Measurements from ENCODE around the gene CAST. TPM values are rescaled to one million over a fixed set of nuclear protein-coding genes. Genes with fewer than 3 reads are reported as not detected.

Gene CAST
- total RNA-seq, 4 donors from 2014 or later = 324 to 489 (median 375) TPM

DNA sequence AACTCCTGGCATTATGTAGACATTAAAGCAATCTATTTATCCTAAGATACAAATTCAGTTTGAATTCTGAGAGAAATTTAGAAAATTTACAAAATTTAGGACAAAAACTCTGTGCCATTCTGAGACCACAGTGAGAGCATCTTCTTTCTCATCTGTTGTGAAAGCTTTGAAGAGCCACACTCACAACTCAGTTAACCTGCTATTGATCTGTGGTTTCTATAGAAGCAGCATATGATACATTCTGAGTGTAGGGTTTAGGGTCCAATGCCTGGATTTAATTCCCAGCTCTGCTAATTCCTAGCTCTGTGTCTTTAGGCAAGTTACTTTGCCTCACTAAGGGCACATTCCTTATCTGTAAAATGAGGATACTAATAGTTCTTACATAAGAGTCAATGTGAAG is 21.6 kb downstream of the CAST start:
- no peak for TF ChIP-seq POLR2A (IDR thresholded peaks at IDR 0.05)
- TF ChIP-seq, protein P1, sequence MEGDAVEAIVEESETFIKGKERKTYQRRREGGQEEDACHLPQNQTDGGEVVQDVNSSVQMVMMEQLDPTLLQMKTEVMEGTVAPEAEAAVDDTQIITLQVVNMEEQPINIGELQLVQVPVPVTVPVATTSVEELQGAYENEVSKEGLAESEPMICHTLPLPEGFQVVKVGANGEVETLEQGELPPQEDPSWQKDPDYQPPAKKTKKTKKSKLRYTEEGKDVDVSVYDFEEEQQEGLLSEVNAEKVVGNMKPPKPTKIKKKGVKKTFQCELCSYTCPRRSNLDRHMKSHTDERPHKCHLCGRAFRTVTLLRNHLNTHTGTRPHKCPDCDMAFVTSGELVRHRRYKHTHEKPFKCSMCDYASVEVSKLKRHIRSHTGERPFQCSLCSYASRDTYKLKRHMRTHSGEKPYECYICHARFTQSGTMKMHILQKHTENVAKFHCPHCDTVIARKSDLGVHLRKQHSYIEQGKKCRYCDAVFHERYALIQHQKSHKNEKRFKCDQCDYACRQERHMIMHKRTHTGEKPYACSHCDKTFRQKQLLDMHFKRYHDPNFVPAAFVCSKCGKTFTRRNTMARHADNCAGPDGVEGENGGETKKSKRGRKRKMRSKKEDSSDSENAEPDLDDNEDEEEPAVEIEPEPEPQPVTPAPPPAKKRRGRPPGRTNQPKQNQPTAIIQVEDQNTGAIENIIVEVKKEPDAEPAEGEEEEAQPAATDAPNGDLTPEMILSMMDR (IDR thresholded peaks at IDR 0.05) = no peak
- intact Hi-C loops (cut with DNase I) = loop anchor here (5.0 kb wide), 1 partner anchor 67 kb away; no protein-coding TSS in a partner anchor
- Histone ChIP-seq H3K36me3 (peaks cover 0 to 47% (median 0%) of the 10 kb centered on the region in 3 donors), H3K4me1 (peaks cover 0 to 41% (median 14%) of the 10 kb centered on the region in 3 donors), H3K4me3 (no peak overlapping the region), H3K27me3 (no peaks in the 10 kb centered on the region), H3K9me3 (no peaks in the 10 kb centered on the region), H3K27ac (no peak overlapping the region)
- DNase-seq = no peak

DNA sequence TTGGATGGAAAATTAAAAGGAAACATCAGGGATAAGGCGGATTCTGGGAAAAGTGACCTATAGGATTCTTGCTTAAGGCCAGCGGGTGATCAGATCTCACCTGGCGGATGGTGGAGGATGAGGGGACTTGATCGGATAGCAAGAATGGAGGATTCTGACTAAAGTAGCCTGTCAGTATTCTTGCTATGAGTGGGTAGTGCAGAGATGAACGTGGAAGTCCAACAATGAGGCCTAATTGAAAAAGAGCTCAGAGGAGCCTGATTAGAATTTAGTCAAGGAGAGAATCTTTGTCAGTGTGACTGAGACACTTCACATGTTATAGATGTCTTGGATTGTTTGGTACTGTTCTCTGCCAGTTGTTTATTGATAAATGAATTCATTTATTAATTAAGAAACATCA is 24.9 kb downstream of the CAST start:
- 94% methylated on average over 5 of the region's 5 CpGs for WGBS, 2 donors
- TF ChIP-seq, protein P1 (IDR thresholded peaks at IDR 0.05) = no peak
- TF ChIP-seq POLR2A (IDR thresholded peaks at IDR 0.05) = no peak
- H3K27me3 ChIP-seq = no peaks in the 10 kb centered on the region
- intact Hi-C loops (cut with DNase I) = no loop called here
- no peak overlapping the region for H3K27ac ChIP-seq
- no peak overlapping the region for H3K4me3 ChIP-seq
- H3K9me3 ChIP-seq = no peaks in the 10 kb centered on the region
- peaks cover 0 to 51% (median 0%) of the 10 kb centered on the region in 3 donors for H3K36me3 ChIP-seq
- peaks cover 0 to 29% (median 6%) of the 10 kb centered on the region in 3 donors for H3K4me1 ChIP-seq
- DNase-seq = no peak

DNA sequence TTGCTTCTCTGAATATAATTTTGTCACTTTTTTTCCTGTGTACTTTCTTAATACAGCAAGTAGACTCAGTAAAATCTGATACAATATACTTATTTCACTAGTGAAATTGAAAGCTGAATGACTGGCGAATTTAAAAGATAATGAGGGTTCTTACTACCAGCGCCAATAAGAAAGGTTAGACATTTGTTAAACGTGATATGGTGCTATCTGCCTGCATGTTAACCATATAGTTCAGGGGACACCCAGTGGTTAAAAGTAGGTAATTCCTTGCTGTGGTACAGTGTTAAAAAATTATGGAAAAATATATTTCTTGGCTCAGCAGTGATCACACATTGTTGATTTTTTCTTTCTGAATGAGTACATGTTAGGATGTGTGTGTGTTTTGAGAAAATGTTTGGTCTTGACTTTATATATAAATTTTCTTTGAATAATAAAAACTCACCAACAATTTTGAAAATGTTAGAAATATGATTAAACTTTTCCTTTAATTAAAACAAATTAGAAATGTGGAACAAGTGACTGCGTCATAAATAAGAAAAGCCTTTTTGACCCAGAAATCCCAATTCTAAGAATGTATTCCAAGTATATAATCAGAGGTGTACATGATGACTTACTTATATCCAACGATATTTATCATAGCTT is 25.8 kb downstream of the CAST start:
- no peaks in the 10 kb centered on the region for H3K27me3 ChIP-seq
- peak overlapping the region in 1 of 4 donors; percentile 36 for H3K27ac ChIP-seq
- no peak for TF ChIP-seq POLR2A (IDR thresholded peaks at IDR 0.05)
- TF ChIP-seq, protein P1 (IDR thresholded peaks at IDR 0.05) = peak; percentile 44 to 81 (median 56)
- DNase-seq = no peak
- H3K9me3 ChIP-seq = no peaks in the 10 kb centered on the region
- no peak overlapping the region for H3K4me3 ChIP-seq
- peaks cover 0 to 29% (median 6%) of the 10 kb centered on the region in 3 donors for H3K4me1 ChIP-seq
- intact Hi-C loops (cut with DNase I) = no loop called here
- WGBS, 2 donors = 42 to 46% methylated on average over 5 of the region's 5 CpGs
- peaks cover 0 to 52% (median 0%) of the 10 kb centered on the region in 3 donors for H3K36me3 ChIP-seq

DNA sequence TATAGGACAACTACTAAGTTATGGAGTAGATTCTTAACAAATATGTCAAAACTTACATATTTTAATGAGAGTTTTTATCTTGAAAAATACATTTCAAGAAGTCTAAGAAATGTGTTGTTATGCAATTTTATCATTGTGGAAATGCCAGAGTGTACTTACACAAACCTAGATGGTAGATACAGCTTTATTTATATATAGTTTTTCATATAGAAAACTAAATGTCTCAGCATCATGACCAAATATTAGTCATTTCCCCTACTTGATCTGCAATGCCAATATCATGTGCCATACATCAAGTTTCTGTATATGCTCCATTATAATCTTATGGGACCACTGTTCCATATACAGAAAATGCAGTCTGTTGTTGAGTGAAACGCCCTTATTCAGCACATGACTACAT is 28.7 kb downstream of the CAST start:
- no peak for TF ChIP-seq POLR2A (IDR thresholded peaks at IDR 0.05)
- TF ChIP-seq, protein P1 (IDR thresholded peaks at IDR 0.05) = no peak

DNA sequence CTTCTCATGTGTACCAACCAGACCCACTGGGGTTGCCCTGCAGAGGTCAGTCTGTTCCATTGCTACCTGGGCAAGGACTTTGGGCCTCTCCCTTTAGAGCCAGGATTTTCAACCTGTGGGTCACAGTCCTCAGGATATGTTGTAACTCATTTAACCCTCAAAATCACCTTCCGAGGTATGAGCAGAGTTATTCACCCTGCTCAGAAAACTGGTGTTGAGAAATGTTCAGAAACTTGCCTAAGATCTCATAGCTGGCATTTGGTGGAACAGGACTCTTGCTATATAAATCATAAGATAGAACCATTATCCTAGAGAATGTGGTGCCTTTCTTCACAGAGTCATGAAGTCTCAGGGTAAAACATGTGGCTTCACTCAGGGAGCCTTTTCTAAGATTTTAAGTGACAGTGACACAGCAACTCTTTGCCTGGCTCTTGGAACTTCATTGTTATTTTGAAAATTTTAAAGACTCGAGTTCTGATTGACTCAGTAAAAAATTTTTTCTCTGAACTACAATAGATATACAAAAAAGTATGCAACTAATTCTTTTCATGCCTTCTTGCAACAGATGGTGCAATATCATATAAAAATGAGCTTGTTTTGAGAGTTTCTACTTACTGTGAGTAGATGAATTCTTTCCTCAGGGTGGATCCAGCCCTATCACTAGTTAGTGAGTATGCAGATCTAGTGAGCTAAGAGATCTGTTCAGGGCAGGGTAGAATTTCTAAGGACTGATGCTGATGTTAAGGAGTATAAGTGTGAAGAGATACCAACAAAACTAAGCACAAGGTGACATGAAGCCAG is 29.5 kb downstream of the CAST start:
- no peak for TF ChIP-seq POLR2A (IDR thresholded peaks at IDR 0.05)
- TF ChIP-seq, protein P1 (IDR thresholded peaks at IDR 0.05) = no peak
- Histone ChIP-seq H3K36me3 (peaks cover 0 to 45% (median 2%) of the 10 kb centered on the region in 3 donors), H3K9me3 (no peaks in the 10 kb centered on the region), H3K4me3 (no peak overlapping the region), H3K4me1 (peaks cover 0 to 29% (median 6%) of the 10 kb centered on the region in 3 donors), H3K27me3 (no peaks in the 10 kb centered on the region), H3K27ac (peak overlapping the region in 3 of 4 donors; percentile 7 to 47 (median 16))
- DNase-seq = no peak
- intact Hi-C loops (cut with DNase I) = no loop called here
- 61 to 73% methylated on average over 1 to 2 of the region's 2 CpGs for WGBS, 2 donors

More for the DNA sequence above, 28.7 kb downstream of the CAST start:
- Histone ChIP-seq H3K27ac (no peak overlapping the region), H3K36me3 (peaks cover 0 to 45% (median 0%) of the 10 kb centered on the region in 3 donors), H3K27me3 (no peaks in the 10 kb centered on the region), H3K9me3 (no peaks in the 10 kb centered on the region), H3K4me3 (no peak overlapping the region), H3K4me1 (peaks cover 0 to 29% (median 6%) of the 10 kb centered on the region in 3 donors)
- DNase-seq = no peak
- WGBS, 2 donors = 79 to 81% methylated on average over 1 of the region's 1 CpG
- intact Hi-C loops (cut with DNase I) = no loop called here

Data from esophagus squamous epithelium (tissue), 5 donors.